Fibroblast of lung (primary cell): ENCODE results near the gene TMEM123. TPM values are rescaled to one million over a fixed set of nuclear protein-coding genes. Genes with fewer than 3 reads are reported as not detected.

Source experiments
- DNase-seq, 2 donors: peaks; one replicate each; pipeline versions ENCODE4 v3.0.0 to v3.0.0-alpha.2; 2010; ENCODE audit warnings: low read depth in 2 of 2
- H2AFZ ChIP-seq: 2 replicates; pipeline ENCODE4 v1.5.1; 2012; ENCODE audit warnings: low read length, control low read depth, inconsistent platforms
- H3K27ac ChIP-seq: 2 replicates; pipeline ENCODE4 v1.5.1; 2011; ENCODE audit warnings: low read length, control low read depth; ENCODE audit not compliant: insufficient read depth
- H3K27me3 ChIP-seq: 2 replicates; pipeline ENCODE4 v1.5.1; 2011; ENCODE audit warnings: mild to moderate bottlenecking, low read length; ENCODE audit not compliant: control insufficient read depth, insufficient read depth
- H3K36me3 ChIP-seq: 2 replicates; pipeline ENCODE4 v1.5.1; 2011; ENCODE audit warnings: low read length; ENCODE audit not compliant: control insufficient read depth, insufficient read depth
- H3K4me1 ChIP-seq: 2 replicates; pipeline ENCODE4 v1.5.1; 2011; ENCODE audit warnings: low read length; ENCODE audit not compliant: control insufficient read depth, insufficient read depth; ENCODE audit errors: extremely low read depth
- H3K4me2 ChIP-seq: 2 replicates; pipeline ENCODE4 v1.5.1; 2011; ENCODE audit warnings: low read length, control low read depth; ENCODE audit not compliant: insufficient read depth; ENCODE audit errors: extremely low read depth
- H3K4me3 ChIP-seq, 4 experiments: fragments of 200-600 bp in 1 of 4; sonication (generic) in 1 of 4; replicated peaks in 1 of 4; 2 replicates each; pipeline ENCODE4 v1.5.1; 2011 to 2016; ENCODE audit warnings: low read length in 4 of 4, low read depth in 3 of 4, mild to moderate bottlenecking in 3 of 4, control low read depth in 2 of 4, inconsistent platforms in 1 of 4, mixed read lengths in 1 of 4; ENCODE audit not compliant: insufficient read depth in 1 of 4; ENCODE audit errors: control extremely low read depth in 1 of 4
- H3K79me2 ChIP-seq: 2 replicates; pipeline ENCODE4 v1.5.1; 2012; ENCODE audit warnings: mild to moderate bottlenecking, low read length, inconsistent platforms; ENCODE audit not compliant: control insufficient read depth, insufficient read depth
- H3K9ac ChIP-seq: 2 replicates; pipeline ENCODE4 v1.5.1; 2011; ENCODE audit warnings: mild to moderate bottlenecking, low read length, control low read depth; ENCODE audit not compliant: insufficient read depth
- H3K9me3 ChIP-seq: 2 replicates; pipeline ENCODE4 v1.5.1; 2012; ENCODE audit warnings: low read depth, low read length; ENCODE audit not compliant: control insufficient read depth, insufficient read depth
- H4K20me1 ChIP-seq: 2 replicates; pipeline ENCODE4 v1.5.1; 2011; ENCODE audit warnings: low read length; ENCODE audit not compliant: control insufficient read depth, insufficient read depth; ENCODE audit errors: extremely low read depth
- EZH2 ChIP-seq: IDR thresholded peaks from 2 replicates; pipeline ENCODE4 v1.5.1; 2012; ENCODE audit warnings: low read length, control low read depth, mild to moderate bottlenecking; ENCODE audit errors: missing control alignments
- polyA plus RNA-seq, 2 donors: library from polyadenylated mRNA; depleted of rRNA in 1 of 2; stranded (reverse) in 1 of 2; unstranded in 1 of 2; fragments of >200 nt; gene quantifications; 2 replicates each; pipeline ENCODE4 v1.2.1, GENCODE V29; 2011 to 2012; ENCODE audit warnings: missing spikeins in 1 of 2
- total RNA-seq: library from RNA; depleted of rRNA; stranded (reverse); fragments of >200 nt; gene quantifications from 2 replicates; pipeline ENCODE4 v1.2.1, GENCODE V29; 2014
- TF ChIP-seq, protein P1 (sequence below), 2 donors: IDR thresholded peaks in 1 of 2; conservative IDR thresholded peaks in 1 of 2; 1 replicate in 1 of 2; 2 replicates in 1 of 2; pipeline ENCODE4 v1.5.1; 2011 to 2012; ENCODE audit warnings: low read length in 2 of 2, control low read depth in 1 of 2, inconsistent platforms in 1 of 2, low read depth in 1 of 2, mild to moderate bottlenecking in 1 of 2

TMEM123 gene
- total and polyA plus RNA-seq, 2 donors (not counting 1 experiment from before 2014, with no cell fraction given), result 127 to 355 TPM

DNA sequence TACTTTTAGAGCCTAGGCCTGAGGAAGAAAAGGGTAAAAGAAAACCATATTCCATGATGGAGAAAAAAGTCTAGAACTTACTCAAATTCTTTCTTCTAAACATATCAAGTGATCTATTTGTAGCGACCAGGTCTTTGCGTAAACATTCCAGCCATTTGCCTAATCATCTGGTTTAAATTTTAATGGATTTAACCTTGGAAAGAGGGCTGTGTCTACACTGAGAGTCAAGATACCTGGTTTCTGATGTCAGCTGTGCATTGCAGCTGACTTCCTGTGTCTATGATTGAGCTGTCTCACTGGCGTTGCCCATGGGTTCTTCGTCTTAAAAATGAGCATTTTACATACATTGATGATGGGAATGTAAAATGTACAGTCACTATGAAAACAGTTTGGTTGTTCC is 10.0 kb upstream of the TMEM123 start:
- no peak for TF ChIP-seq EZH2
- TF ChIP-seq, protein P1, sequence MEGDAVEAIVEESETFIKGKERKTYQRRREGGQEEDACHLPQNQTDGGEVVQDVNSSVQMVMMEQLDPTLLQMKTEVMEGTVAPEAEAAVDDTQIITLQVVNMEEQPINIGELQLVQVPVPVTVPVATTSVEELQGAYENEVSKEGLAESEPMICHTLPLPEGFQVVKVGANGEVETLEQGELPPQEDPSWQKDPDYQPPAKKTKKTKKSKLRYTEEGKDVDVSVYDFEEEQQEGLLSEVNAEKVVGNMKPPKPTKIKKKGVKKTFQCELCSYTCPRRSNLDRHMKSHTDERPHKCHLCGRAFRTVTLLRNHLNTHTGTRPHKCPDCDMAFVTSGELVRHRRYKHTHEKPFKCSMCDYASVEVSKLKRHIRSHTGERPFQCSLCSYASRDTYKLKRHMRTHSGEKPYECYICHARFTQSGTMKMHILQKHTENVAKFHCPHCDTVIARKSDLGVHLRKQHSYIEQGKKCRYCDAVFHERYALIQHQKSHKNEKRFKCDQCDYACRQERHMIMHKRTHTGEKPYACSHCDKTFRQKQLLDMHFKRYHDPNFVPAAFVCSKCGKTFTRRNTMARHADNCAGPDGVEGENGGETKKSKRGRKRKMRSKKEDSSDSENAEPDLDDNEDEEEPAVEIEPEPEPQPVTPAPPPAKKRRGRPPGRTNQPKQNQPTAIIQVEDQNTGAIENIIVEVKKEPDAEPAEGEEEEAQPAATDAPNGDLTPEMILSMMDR (conservative IDR thresholded peaks at IDR 0.05 in 1 of 2, IDR thresholded peaks at IDR 0.05 in 1 of 2; ENCODE audit: low read depth in 1 of 2, low read length in 2 of 2), result no peak
- no peaks in the 10 kb centered on the region for H3K27me3 ChIP-seq
- H3K27ac ChIP-seq, result no peak overlapping the region
- H3K36me3 ChIP-seq, result no peaks in the 10 kb centered on the region
- no peaks in the 10 kb centered on the region for H4K20me1 ChIP-seq
- no peak overlapping the region for H3K9ac ChIP-seq
- no peaks in the 10 kb centered on the region for H3K9me3 ChIP-seq
- H3K4me1 ChIP-seq, result no peaks in the 10 kb centered on the region
- no peak overlapping the region for H3K4me2 ChIP-seq
- DNase-seq, result no peak
- no peaks in the 10 kb centered on the region for H3K79me2 ChIP-seq
- no peak overlapping the region for H3K4me3 ChIP-seq
- no peak overlapping the region for H2AFZ ChIP-seq

DNA sequence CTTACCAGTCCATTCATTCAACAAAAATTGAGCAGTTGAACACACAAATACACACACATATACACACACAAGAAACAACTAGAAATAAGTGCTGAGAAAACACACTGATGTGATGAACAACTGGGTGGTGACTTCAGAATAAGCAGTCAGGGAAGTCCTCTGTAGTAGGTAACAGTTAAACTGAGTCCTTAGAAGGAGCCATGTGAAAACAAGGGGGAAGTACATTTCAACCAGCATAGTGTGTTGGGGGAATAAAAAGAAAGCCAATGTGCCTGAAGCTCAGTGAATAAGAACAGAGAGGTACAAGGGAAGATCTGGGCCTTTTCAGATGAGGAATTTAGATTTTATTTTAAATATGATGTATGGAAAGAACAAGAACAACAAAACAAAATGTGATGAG is 6.8 kb upstream of the TMEM123 start:
- DNase-seq, result no peak
- Histone ChIP-seq H3K4me3 (no peak overlapping the region), H4K20me1 (no peaks in the 10 kb centered on the region), H3K9ac (no peak overlapping the region), H3K4me1 (no peaks in the 10 kb centered on the region), H2AFZ (no peak overlapping the region), H3K27ac (no peak overlapping the region), H3K9me3 (no peaks in the 10 kb centered on the region), H3K27me3 (no peaks in the 10 kb centered on the region), H3K4me2 (no peak overlapping the region), H3K36me3 (no peaks in the 10 kb centered on the region), H3K79me2 (no peaks in the 10 kb centered on the region)
- TF ChIP-seq EZH2, result no peak
- TF ChIP-seq, protein P1 (conservative IDR thresholded peaks at IDR 0.05 in 1 of 2, IDR thresholded peaks at IDR 0.05 in 1 of 2; ENCODE audit: low read depth in 1 of 2, low read length in 2 of 2), result no peak

DNA sequence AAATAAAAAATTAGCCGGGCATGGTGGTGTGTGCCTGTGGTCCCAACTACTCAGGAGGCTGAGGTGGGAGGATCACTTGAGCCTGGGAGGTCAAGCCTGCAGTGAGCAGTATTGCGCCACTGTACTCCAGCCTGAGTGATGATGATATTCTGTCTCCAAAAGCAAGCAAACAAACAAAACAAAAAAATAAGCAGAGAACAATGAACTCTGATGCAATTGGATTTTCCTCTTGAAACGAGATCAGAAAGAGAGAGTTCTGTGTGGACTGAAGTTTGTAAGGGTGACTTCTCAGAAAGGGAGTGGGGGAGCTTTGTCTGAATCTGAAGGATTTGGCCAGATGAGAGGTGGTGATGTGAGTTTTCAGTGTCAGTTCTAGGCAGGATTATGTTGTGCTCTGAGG is 6.0 kb upstream of the TMEM123 start:
- no peak overlapping the region for H3K4me2 ChIP-seq

More for the DNA sequence above, 6.0 kb upstream of the TMEM123 start:
- H3K4me1 ChIP-seq, result peaks cover 1% of the 10 kb centered on the region
- H3K9ac ChIP-seq, result no peak overlapping the region
- no peak for DNase-seq
- no peak overlapping the region for H3K27ac ChIP-seq
- no peaks in the 10 kb centered on the region for H3K79me2 ChIP-seq
- no peak overlapping the region for H2AFZ ChIP-seq
- H3K36me3 ChIP-seq, result no peaks in the 10 kb centered on the region
- TF ChIP-seq EZH2, result no peak
- TF ChIP-seq, protein P1 (conservative IDR thresholded peaks at IDR 0.05 in 1 of 2, IDR thresholded peaks at IDR 0.05 in 1 of 2; ENCODE audit: low read depth in 1 of 2, low read length in 2 of 2), result no peak
- H3K27me3 ChIP-seq, result no peaks in the 10 kb centered on the region
- H3K9me3 ChIP-seq, result no peaks in the 10 kb centered on the region
- no peak overlapping the region for H3K4me3 ChIP-seq
- H4K20me1 ChIP-seq, result no peaks in the 10 kb centered on the region
